Mammary epithelial cell (primary cell): ENCODE data around the gene SNTG2.

ENCODE experiments used
- EZH2 ChIP-seq: IDR thresholded peaks from 2 replicates; pipeline ENCODE4 v1.6.1; 2012; ENCODE audit warnings: low read length, inconsistent platforms, borderline replicate concordance
- TF ChIP-seq, protein P1 (sequence below), 2 donors: IDR thresholded peaks in 1 of 2; conservative IDR thresholded peaks in 1 of 2; 2 replicates each; pipeline ENCODE4 v1.5.1; 2011 to 2012; ENCODE audit warnings: inconsistent platforms in 2 of 2, low read length in 2 of 2, mild to moderate bottlenecking in 2 of 2, control low read depth in 1 of 2, low read depth in 1 of 2; ENCODE audit not compliant: insufficient read depth in 1 of 2; ENCODE audit errors: extremely low read depth in 1 of 2

GRCh38 chr2:1305342-1306013 lies 354.8 kb downstream of the SNTG2 start:
- TF ChIP-seq, protein P1, sequence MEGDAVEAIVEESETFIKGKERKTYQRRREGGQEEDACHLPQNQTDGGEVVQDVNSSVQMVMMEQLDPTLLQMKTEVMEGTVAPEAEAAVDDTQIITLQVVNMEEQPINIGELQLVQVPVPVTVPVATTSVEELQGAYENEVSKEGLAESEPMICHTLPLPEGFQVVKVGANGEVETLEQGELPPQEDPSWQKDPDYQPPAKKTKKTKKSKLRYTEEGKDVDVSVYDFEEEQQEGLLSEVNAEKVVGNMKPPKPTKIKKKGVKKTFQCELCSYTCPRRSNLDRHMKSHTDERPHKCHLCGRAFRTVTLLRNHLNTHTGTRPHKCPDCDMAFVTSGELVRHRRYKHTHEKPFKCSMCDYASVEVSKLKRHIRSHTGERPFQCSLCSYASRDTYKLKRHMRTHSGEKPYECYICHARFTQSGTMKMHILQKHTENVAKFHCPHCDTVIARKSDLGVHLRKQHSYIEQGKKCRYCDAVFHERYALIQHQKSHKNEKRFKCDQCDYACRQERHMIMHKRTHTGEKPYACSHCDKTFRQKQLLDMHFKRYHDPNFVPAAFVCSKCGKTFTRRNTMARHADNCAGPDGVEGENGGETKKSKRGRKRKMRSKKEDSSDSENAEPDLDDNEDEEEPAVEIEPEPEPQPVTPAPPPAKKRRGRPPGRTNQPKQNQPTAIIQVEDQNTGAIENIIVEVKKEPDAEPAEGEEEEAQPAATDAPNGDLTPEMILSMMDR (conservative IDR thresholded peaks at IDR 0.05 in 1 of 2, IDR thresholded peaks at IDR 0.05 in 1 of 2; ENCODE audit: extremely low read depth in 1 of 2, insufficient read depth in 1 of 2, low read depth in 1 of 2, low read length in 2 of 2) = no peak
- no peak for TF ChIP-seq EZH2
